GM20000 (cell line): ENCODE data around the gene PRDM8.
"Not testable (repeated sequence)": the region's sequence is repeated elsewhere in the genome, so short reads cannot be mapped to it uniquely, and the experiment has no call there.

Experiments
- DNase-seq: peaks from one replicate; pipeline ENCODE4 v3.0.0; 2012; ENCODE audit warnings: low spot score
- TF ChIP-seq, protein P1 (sequence below): IDR thresholded peaks from 2 replicates; pipeline ENCODE4 v1.5.1; 2012; ENCODE audit warnings: mild to moderate bottlenecking, control low read depth; ENCODE audit errors: extremely low read depth, missing control alignments

The PRDM8 gene

GRCh38 chr4:80240976-80241375, 43.7 kb downstream of the PRDM8 start:
- TF ChIP-seq, protein P1, sequence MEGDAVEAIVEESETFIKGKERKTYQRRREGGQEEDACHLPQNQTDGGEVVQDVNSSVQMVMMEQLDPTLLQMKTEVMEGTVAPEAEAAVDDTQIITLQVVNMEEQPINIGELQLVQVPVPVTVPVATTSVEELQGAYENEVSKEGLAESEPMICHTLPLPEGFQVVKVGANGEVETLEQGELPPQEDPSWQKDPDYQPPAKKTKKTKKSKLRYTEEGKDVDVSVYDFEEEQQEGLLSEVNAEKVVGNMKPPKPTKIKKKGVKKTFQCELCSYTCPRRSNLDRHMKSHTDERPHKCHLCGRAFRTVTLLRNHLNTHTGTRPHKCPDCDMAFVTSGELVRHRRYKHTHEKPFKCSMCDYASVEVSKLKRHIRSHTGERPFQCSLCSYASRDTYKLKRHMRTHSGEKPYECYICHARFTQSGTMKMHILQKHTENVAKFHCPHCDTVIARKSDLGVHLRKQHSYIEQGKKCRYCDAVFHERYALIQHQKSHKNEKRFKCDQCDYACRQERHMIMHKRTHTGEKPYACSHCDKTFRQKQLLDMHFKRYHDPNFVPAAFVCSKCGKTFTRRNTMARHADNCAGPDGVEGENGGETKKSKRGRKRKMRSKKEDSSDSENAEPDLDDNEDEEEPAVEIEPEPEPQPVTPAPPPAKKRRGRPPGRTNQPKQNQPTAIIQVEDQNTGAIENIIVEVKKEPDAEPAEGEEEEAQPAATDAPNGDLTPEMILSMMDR: no peak
- DNase-seq: no peak

- TF ChIP-seq, protein P1: no peak
- DNase-seq: no peak
Observed at GRCh38 chr4:80243274-80244018, 46.1 kb downstream of the PRDM8 start.

DNA sequence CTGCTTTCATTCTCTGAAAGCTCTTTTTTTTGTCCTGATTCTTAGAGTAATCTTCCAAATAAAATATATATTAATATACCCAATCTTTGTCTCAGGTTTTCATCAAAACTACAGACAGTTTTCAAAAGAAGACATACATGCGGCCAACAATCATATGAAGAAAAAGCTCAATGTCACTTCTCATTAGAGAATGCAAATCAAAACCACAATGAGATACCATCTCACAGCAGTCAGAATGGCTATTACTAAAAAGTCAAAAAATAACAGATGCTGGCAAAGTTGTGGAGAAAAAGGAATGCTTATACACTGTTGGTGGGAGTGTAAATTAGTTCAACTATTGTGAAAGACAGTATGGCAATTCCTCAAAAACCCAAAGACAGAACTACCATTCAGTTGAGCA, 50.2 kb downstream of the PRDM8 start:
- not testable (repeated sequence) for DNase-seq

DNA sequence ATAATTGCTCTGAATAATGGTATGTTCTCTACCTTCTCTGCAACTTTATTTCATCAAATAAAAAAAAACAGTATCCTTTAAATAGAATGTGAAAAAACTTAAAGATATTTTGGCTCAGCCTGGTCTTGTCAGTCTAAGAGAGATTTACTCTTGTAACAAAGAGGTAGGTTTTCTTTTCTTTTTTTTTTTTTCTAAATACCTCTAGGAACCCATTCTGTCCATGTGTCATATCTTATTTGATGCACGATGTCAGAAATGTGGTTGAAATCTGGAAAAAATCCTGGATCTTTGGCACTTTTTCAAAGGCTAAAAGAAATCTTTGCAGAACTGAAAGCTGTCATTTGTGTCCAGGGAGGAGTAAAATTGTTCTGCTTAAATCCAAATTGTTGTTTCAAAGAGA, 51.8 kb downstream of the PRDM8 start:
- DNase-seq: no peak
- TF ChIP-seq, protein P1: no peak

GRCh38 chr4:80252427-80252826, 55.1 kb downstream of the PRDM8 start:
- TF ChIP-seq, protein P1: no peak
- DNase-seq: no peak

DNA sequence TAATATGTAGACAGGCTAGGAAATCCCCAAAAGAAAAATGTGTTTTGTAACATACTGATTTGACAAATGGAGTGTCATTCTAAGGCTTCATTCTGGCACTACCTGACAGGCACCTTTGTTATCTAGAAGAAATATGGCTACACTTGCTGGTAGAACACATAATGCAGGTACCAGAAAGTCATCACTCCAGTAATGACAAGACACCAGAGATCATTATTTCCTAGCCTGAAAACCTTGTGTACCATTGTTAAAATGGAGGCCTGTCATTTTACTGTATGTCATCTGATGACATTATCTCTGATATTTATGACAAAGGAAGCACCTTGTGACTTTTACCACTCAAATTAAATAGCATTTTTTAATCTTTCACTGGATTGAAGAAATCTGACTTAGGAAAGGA, 55.6 kb downstream of the PRDM8 start:
- TF ChIP-seq, protein P1: no peak
- no peak for DNase-seq

GRCh38 chr4:80253510-80253909, 56.2 kb downstream of the PRDM8 start:
- TF ChIP-seq, protein P1: no peak

More at GRCh38 chr4:80253510-80253909, 56.2 kb downstream of the PRDM8 start:
- DNase-seq: no peak
